Activated naive CD4-positive, alpha-beta T cell treated with anti-CD3 and anti-CD28 coated beads, Interleukin-2, amount 10 ng/mL, durations not matched to agents 7 days and 5 days (primary cell): Measurements from ENCODE around the gene MRPL50.

ENCODE experiments used
- CTCF ChIA-PET: fragments of 350-600 bp; sonication (Branson Sonifier 250); formaldehyde crosslinking; loops from one replicate; lab custom pipeline; 2021; ENCODE audit warnings: antibody characterized with exemption; lab: Charles Lee
- DNase-seq: peaks from one replicate; pipeline ENCODE4 v3.0.0-alpha.2; 2020
- H3K27ac Mint-ChIP-seq: one replicate; pipeline ENCODE4 v1.8.0; 2021; ENCODE audit warnings: mild to moderate bottlenecking, moderate library complexity, mixed read lengths
- H3K27me3 Mint-ChIP-seq: one replicate; pipeline ENCODE4 v1.8.0; 2021; ENCODE audit warnings: mild to moderate bottlenecking, mixed read lengths
- H3K36me3 Mint-ChIP-seq: one replicate; pipeline ENCODE4 v1.8.0; 2021; ENCODE audit warnings: mixed read lengths
- H3K4me1 Mint-ChIP-seq: one replicate; pipeline ENCODE4 v1.8.0; 2021; ENCODE audit warnings: mixed read lengths
- H3K4me3 Mint-ChIP-seq: one replicate; pipeline ENCODE4 v1.8.0; 2021; ENCODE audit warnings: mild to moderate bottlenecking, moderate library complexity, mixed read lengths
- H3K9me3 Mint-ChIP-seq: one replicate; pipeline ENCODE4 v1.8.0; 2021; ENCODE audit warnings: mixed read lengths

MRPL50 gene

GRCh38 chr9:101398068-101398929 lies at the start of gene MRPL50, which contains the start of gene ZNF189:
TSS of gene MRPL50 (minus strand) at chr9:101398618. CDS start at chr9:101398592, 26 bp downstream.
TSS of gene ZNF189 (plus strand) at chr9:101398851. CDS start at chr9:101399157, 306 bp downstream.
- peaks cover 58% of the 10 kb centered on the region for H3K4me1 Mint-ChIP-seq
- peaks cover 18% of the 10 kb centered on the region for H3K9me3 Mint-ChIP-seq
- peaks cover 3% of the 10 kb centered on the region for H3K27me3 Mint-ChIP-seq
- DNase-seq: peak; percentile 98
- H3K27ac Mint-ChIP-seq: peak within 1 kb of the TSS; percentile 98
- peaks cover 73% of the 10 kb centered on the region for H3K36me3 Mint-ChIP-seq
- CTCF ChIA-PET: interaction anchor here (3.6 kb wide), 1 partner anchor 10 kb away, joined by 13 read pairs; no protein-coding TSS in a partner anchor
- peak within 1 kb of the TSS; percentile 96 for H3K4me3 Mint-ChIP-seq

DNA sequence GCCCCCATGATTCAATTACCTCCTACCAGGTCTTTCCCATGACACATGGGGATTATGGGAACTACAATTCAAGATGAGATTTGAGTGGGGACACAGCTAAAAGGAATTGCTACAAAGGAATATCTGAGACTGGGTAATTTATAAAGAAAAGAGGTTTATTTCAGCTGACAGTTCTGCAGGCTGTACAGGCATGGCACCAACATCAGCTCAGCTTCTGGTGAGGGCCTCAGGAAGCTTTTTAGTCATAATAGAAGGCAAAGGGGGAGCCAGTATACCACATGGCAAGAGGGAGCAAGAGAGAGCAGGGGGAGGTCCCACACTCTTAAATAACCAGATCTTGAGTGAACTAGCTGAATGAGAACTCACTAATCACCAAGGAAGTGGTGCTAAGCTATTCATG lies 48.3 kb upstream of the MRPL50 start:
- Mint-ChIP-seq H3K4me3 (no peak overlapping the region), H3K36me3 (no peaks in the 10 kb centered on the region), H3K27ac (no peak overlapping the region), H3K27me3 (peaks cover 44% of the 10 kb centered on the region), H3K4me1 (peaks cover 5% of the 10 kb centered on the region), H3K9me3 (no peaks in the 10 kb centered on the region)
- no peak for DNase-seq
- CTCF ChIA-PET: interaction anchor here (1.5 kb wide), 1 partner anchor 12 kb away, joined by 4 read pairs; no protein-coding TSS in a partner anchor

- CTCF ChIA-PET: interaction anchor here (1.5 kb wide), 1 partner anchor 13 kb away, joined by 4 read pairs; no protein-coding TSS in a partner anchor
Observed at GRCh38 chr9:101445353-101446029, 47.1 kb upstream of the MRPL50 start.

DNA sequence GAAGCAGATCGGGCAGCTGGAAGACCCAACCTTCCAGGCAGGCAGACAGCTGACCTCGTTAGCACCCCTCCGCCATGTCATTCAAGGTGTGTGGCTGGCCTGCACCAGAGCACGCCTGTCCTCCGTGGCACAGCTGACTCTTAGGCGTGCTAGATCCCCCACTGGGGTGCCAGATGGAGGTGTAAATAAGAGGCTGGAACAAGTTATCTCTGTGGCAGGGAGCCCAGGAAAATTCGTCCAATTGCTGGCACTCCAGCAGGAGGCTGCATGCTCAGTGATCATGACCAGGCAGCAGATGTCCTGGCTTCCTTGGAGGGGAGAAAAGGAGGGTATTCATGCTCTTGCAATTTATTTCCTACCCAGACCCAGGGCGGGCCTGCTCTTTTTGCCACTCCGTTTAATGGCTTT lies 45.0 kb upstream of the MRPL50 start:
- no peak for DNase-seq
- peaks cover under 1% of the 10 kb centered on the region for H3K4me1 Mint-ChIP-seq
- no peak overlapping the region for H3K27ac Mint-ChIP-seq
- H3K27me3 Mint-ChIP-seq: peaks cover 21% of the 10 kb centered on the region
- CTCF ChIA-PET: no interaction called here
- no peak overlapping the region for H3K4me3 Mint-ChIP-seq
- H3K9me3 Mint-ChIP-seq: no peaks in the 10 kb centered on the region
- H3K36me3 Mint-ChIP-seq: no peaks in the 10 kb centered on the region

More at GRCh38 chr9:101445353-101446029, 47.1 kb upstream of the MRPL50 start:
- no peak overlapping the region for H3K4me3 Mint-ChIP-seq
- H3K36me3 Mint-ChIP-seq: no peaks in the 10 kb centered on the region
- DNase-seq: no peak
- peaks cover 5% of the 10 kb centered on the region for H3K4me1 Mint-ChIP-seq
- H3K27ac Mint-ChIP-seq: no peak overlapping the region
- H3K9me3 Mint-ChIP-seq: no peaks in the 10 kb centered on the region
- H3K27me3 Mint-ChIP-seq: peaks cover 38% of the 10 kb centered on the region

DNA sequence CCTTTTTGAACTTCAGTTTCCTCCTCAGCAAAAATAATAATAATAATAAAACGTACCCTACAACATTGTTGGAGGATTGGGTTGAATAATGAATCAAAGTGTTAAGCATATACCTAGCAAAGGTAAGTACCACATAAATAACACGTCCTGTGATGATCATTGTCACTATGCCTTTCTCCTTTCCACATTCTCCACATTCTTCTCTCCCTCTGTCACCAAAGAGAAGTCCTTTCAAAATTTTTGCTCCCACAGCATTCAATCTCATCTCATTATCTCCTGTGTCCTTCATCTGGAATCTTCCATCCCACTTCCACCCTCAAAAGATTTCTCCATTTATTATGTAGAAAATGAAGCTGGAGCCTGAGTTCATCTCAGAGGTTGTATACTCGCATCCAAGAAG lies 44.3 kb upstream of the MRPL50 start:
- H3K4me3 Mint-ChIP-seq: no peak overlapping the region
- H3K4me1 Mint-ChIP-seq: no peaks in the 10 kb centered on the region
- no peaks in the 10 kb centered on the region for H3K9me3 Mint-ChIP-seq
- H3K27me3 Mint-ChIP-seq: peaks cover 23% of the 10 kb centered on the region
- H3K36me3 Mint-ChIP-seq: no peaks in the 10 kb centered on the region
- CTCF ChIA-PET: no interaction called here
- DNase-seq: no peak
- H3K27ac Mint-ChIP-seq: no peak overlapping the region

DNA sequence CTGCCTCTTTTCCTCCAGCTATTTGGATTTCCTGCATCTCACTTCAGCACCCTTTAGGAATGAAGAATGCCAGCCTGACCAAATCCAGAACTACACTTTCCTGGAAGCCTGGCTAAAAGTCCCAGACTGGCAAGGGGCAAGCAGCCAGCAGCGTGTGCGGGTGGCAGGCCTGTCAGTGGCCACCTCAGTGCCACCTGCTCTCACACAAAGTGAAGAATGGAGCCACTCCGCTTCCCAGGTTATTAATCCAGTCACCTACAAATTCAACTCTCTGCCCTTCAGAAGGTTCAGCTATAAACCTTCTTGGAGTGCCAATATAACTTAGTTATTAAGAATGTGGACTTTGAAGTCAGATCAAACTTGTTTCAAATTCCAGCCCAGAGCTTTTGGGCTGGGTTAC lies 43.9 kb upstream of the MRPL50 start:
- H3K4me1 Mint-ChIP-seq: no peaks in the 10 kb centered on the region
- H3K9me3 Mint-ChIP-seq: no peaks in the 10 kb centered on the region
- no peak overlapping the region for H3K27ac Mint-ChIP-seq
- CTCF ChIA-PET: no interaction called here
- H3K36me3 Mint-ChIP-seq: no peaks in the 10 kb centered on the region
- no peak overlapping the region for H3K4me3 Mint-ChIP-seq
- no peak for DNase-seq
- H3K27me3 Mint-ChIP-seq: peaks cover 24% of the 10 kb centered on the region

GRCh38 chr9:101440714-101441230 lies 42.4 kb upstream of the MRPL50 start:
- DNase-seq: no peak
- H3K36me3 Mint-ChIP-seq: no peaks in the 10 kb centered on the region
- H3K27ac Mint-ChIP-seq: no peak overlapping the region
- no peaks in the 10 kb centered on the region for H3K9me3 Mint-ChIP-seq
- peaks cover 14% of the 10 kb centered on the region for H3K27me3 Mint-ChIP-seq
- no peak overlapping the region for H3K4me3 Mint-ChIP-seq
- no peaks in the 10 kb centered on the region for H3K4me1 Mint-ChIP-seq
- CTCF ChIA-PET: no interaction called here

- Mint-ChIP-seq H3K27ac (no peak overlapping the region), H3K4me1 (no peaks in the 10 kb centered on the region), H3K9me3 (no peaks in the 10 kb centered on the region), H3K27me3 (peaks cover 19% of the 10 kb centered on the region), H3K4me3 (no peak overlapping the region), H3K36me3 (no peaks in the 10 kb centered on the region)
- no peak for DNase-seq
- CTCF ChIA-PET: no interaction called here
Observed at GRCh38 chr9:101438523-101438922, 40.1 kb upstream of the MRPL50 start.

- Mint-ChIP-seq H3K27me3 (peaks cover 16% of the 10 kb centered on the region), H3K9me3 (no peaks in the 10 kb centered on the region), H3K36me3 (no peaks in the 10 kb centered on the region), H3K4me3 (no peak overlapping the region), H3K4me1 (no peaks in the 10 kb centered on the region), H3K27ac (no peak overlapping the region)
- CTCF ChIA-PET: no interaction called here
- DNase-seq: no peak
Observed at GRCh38 chr9:101437806-101438232, 39.4 kb upstream of the MRPL50 start.

- no peak for DNase-seq
- Mint-ChIP-seq H3K4me3 (no peak within 1 kb of the TSS), H3K27me3 (peaks cover 10% of the 10 kb centered on the region), H3K36me3 (no peaks in the 10 kb centered on the region), H3K4me1 (no peaks in the 10 kb centered on the region), H3K9me3 (no peaks in the 10 kb centered on the region), H3K27ac (no peak within 1 kb of the TSS)
- CTCF ChIA-PET: no interaction called here
Observed at GRCh38 chr9:101435601-101436079, 37.2 kb upstream of the MRPL50 start, which contains the start of gene ALDOB. TSS of gene ALDOB (minus strand) at chr9:101435774. CDS start at chr9:101430887, 4,887 bp downstream.

- Mint-ChIP-seq H3K36me3 (no peaks in the 10 kb centered on the region), H3K27ac (no peak overlapping the region), H3K4me1 (no peaks in the 10 kb centered on the region), H3K9me3 (no peaks in the 10 kb centered on the region), H3K27me3 (peaks cover 10% of the 10 kb centered on the region), H3K4me3 (no peak overlapping the region)
- DNase-seq: no peak
- CTCF ChIA-PET: no interaction called here
Observed at GRCh38 chr9:101434998-101435397, 36.6 kb upstream of the MRPL50 start.

- no peaks in the 10 kb centered on the region for H3K9me3 Mint-ChIP-seq
- no peaks in the 10 kb centered on the region for H3K36me3 Mint-ChIP-seq
- DNase-seq: no peak
- no peak overlapping the region for H3K27ac Mint-ChIP-seq
- H3K4me3 Mint-ChIP-seq: no peak overlapping the region
- no peaks in the 10 kb centered on the region for H3K4me1 Mint-ChIP-seq
- peaks cover 17% of the 10 kb centered on the region for H3K27me3 Mint-ChIP-seq
- CTCF ChIA-PET: no interaction called here
Observed at GRCh38 chr9:101433229-101433628, 34.8 kb upstream of the MRPL50 start.

DNA sequence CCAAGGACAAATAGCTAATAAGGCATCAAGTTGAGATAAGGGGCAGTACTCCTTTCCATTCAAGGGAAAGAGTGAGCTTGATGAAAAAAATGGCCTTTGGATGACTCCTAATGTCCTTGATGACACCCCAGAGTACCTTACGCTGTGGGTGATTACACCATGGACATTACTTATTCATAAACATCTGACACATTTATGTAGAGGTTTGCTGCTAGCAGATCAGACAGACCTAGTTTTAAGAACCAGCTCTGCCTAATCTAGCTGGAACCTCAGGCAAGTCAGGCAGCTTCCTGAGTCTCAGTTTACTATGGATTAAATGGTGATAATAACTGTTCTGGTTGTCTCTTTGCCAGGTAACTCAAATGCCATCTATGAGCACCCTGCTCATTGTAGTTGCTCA lies 34.3 kb upstream of the MRPL50 start:
- Mint-ChIP-seq H3K27me3 (peaks cover 15% of the 10 kb centered on the region), H3K4me1 (no peaks in the 10 kb centered on the region), H3K9me3 (no peaks in the 10 kb centered on the region), H3K27ac (no peak overlapping the region), H3K4me3 (no peak overlapping the region), H3K36me3 (no peaks in the 10 kb centered on the region)
- CTCF ChIA-PET: no interaction called here
- no peak for DNase-seq

DNA sequence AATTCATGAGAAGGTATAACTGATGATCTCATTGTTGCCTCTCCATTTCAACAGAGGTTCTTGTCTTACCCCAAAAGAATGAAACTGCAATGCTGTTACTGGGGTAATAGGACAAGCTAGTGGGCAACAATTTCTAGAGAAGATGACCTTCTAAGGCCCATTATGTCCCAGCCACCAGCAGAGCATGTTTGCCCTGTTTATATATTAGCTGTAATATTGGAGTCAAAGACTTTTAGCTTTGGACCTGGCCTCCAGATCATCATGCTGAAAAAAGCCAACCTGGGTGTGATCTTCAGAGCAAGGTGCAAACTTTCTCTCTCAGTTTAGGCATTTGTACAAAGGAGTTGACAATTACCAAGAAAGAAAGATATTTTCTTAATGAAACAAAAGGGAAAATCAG lies 33.8 kb upstream of the MRPL50 start:
- no peak for DNase-seq
- CTCF ChIA-PET: no interaction called here

More for the DNA sequence above, 33.8 kb upstream of the MRPL50 start:
- Mint-ChIP-seq H3K4me1 (no peaks in the 10 kb centered on the region), H3K36me3 (no peaks in the 10 kb centered on the region), H3K4me3 (no peak overlapping the region), H3K9me3 (no peaks in the 10 kb centered on the region), H3K27ac (no peak overlapping the region), H3K27me3 (peaks cover 14% of the 10 kb centered on the region)
